HCT116 (cell line): Measurements from ENCODE around the gene MBOAT7. TPM values are rescaled to one million over a fixed set of nuclear protein-coding genes. Genes with fewer than 3 reads are reported as not detected.

Experiments used
- ATAC-seq: fragments of 200-7000 bp; cut with Tn5 transposase; 2 replicates; pipeline ENCODE4 v1.9.1; 2020; ENCODE audit warnings: mild to moderate bottlenecking, moderate library complexity
- BruUV-seq: library from RNA; stranded (reverse); fragments of 400-500 nt; replicated peaks from 2 replicates; lab custom pipeline; 2021; lab: Mats Ljungman, UMichigan
- CTCF ChIA-PET: fragments of 300-600 bp; sonication (Branson Sonifier 250); formaldehyde crosslinking; loops from one replicate; lab custom pipeline; 2021; ENCODE audit warnings: antibody characterized with exemption; lab: Charles Lee
- POLR2A ChIA-PET: fragments of 300-600, 350-600 bp; sonication (Branson Sonifier 250); formaldehyde crosslinking; loops from one replicate; lab custom pipeline; 2021; ENCODE audit warnings: antibody characterized with exemption; lab: Charles Lee
- RAD21 ChIA-PET, 2 experiments: fragments of 300-600 bp; sonication (Branson Sonifier 250); formaldehyde crosslinking; loops; one replicate each; lab custom pipeline; 2023; ENCODE audit warnings: low total read pairs in 2 of 2; ENCODE audit not compliant: uncharacterized antibody in 2 of 2, unreplicated experiment in 2 of 2, low non-redundant PET in 1 of 2; lab: Charles Lee
- DNase-seq: peaks from one replicate; pipeline ENCODE4 v3.0.0-alpha.2; 2010; ENCODE audit warnings: low read depth, low spot score
- H2AFZ ChIP-seq: fragments of 200-600 bp; shearing (Covaris generic), sonication (generic); 2 replicates; pipeline ENCODE4 v1.6.1; 2017; ENCODE audit warnings: low read depth, mixed run types, mixed read lengths, antibody characterized with exemption, low read length; ENCODE audit not compliant: poor library complexity, severe bottlenecking
- H3K27ac ChIP-seq: 2 replicates; pipeline ENCODE4 v1.5.1; 2012; ENCODE audit warnings: low read depth, low read length
- H3K27me3 ChIP-seq: fragments of 200-600 bp; sonication (generic); 2 replicates; pipeline ENCODE4 v1.6.1; 2016; ENCODE audit warnings: mixed run types, low read length, mixed read lengths; ENCODE audit not compliant: insufficient read depth
- H3K36me3 ChIP-seq, 2 experiments: fragments of 200-500 bp in 1 of 2; fragments of 200-600 bp in 1 of 2; sonication (Bioruptor generic) in 1 of 2; sonication (generic) in 1 of 2; 2 replicates each; pipeline versions ENCODE4 v1.5.1 to v1.6.1; 2014 to 2016; ENCODE audit warnings: low read length in 2 of 2, inconsistent platforms in 1 of 2, mixed read lengths in 1 of 2, mixed run types in 1 of 2; ENCODE audit not compliant: insufficient read depth in 2 of 2, control insufficient read depth in 1 of 2
- H3K4me1 ChIP-seq, 2 experiments: fragments of 200-600 bp in 1 of 2; sonication (generic) in 1 of 2; 2 replicates each; pipeline versions ENCODE4 v1.5.1 to v1.6.1; 2012 to 2017; ENCODE audit warnings: low read length in 2 of 2, inconsistent platforms in 1 of 2, mild to moderate bottlenecking in 1 of 2, mixed read lengths in 1 of 2, mixed run types in 1 of 2, moderate library complexity in 1 of 2; ENCODE audit not compliant: insufficient read depth in 2 of 2, control insufficient read depth in 1 of 2
- H3K4me2 ChIP-seq: fragments of 200-600 bp; sonication (generic); 2 replicates; pipeline ENCODE4 v1.6.1; 2017; ENCODE audit warnings: mixed run types, low read length, mixed read lengths
- H3K4me3 ChIP-seq, 2 experiments: fragments of 200-600 bp in 1 of 2; sonication (generic) in 1 of 2; replicated peaks in 1 of 2; 2 replicates each; pipeline ENCODE4 v1.5.1; 2011 to 2016; ENCODE audit warnings: low read length in 2 of 2, control low read depth in 1 of 2, low read depth in 1 of 2, mild to moderate bottlenecking in 1 of 2, mixed read lengths in 1 of 2, mixed run types in 1 of 2
- H3K79me2 ChIP-seq: fragments of 200-600 bp; sonication (generic); 2 replicates; pipeline ENCODE4 v1.6.1; 2017; ENCODE audit warnings: mild to moderate bottlenecking, mixed run types, low read length, moderate library complexity, mixed read lengths; ENCODE audit not compliant: insufficient read depth
- H3K9ac ChIP-seq: fragments of 200-600 bp; sonication (generic); 2 replicates; pipeline ENCODE4 v1.6.1; 2016; ENCODE audit warnings: low read length, mixed read lengths
- H3K9me2 ChIP-seq: fragments of 200-600 bp; sonication (generic), shearing (Covaris generic); 2 replicates; pipeline ENCODE4 v1.6.1; 2017; ENCODE audit warnings: mixed run types, mild to moderate bottlenecking, moderate library complexity; ENCODE audit not compliant: insufficient read depth
- H3K9me3 ChIP-seq, 2 experiments: fragments of 200-500 bp in 1 of 2; fragments of 200-600 bp in 1 of 2; sonication (Bioruptor generic) in 1 of 2; sonication (generic) in 1 of 2; 2 replicates each; pipeline ENCODE4 v1.6.1; 2014 to 2017; ENCODE audit warnings: low read length in 2 of 2, mixed read lengths in 2 of 2, inconsistent platforms in 1 of 2, low read depth in 1 of 2, mild to moderate bottlenecking in 1 of 2, mixed run types in 1 of 2, moderate library complexity in 1 of 2; ENCODE audit not compliant: control insufficient read depth in 1 of 2, insufficient read depth in 1 of 2
- H4K20me1 ChIP-seq: fragments of 200-600 bp; sonication (generic), shearing (Covaris generic); 2 replicates; pipeline ENCODE4 v1.6.1; 2017; ENCODE audit warnings: mixed run types, mild to moderate bottlenecking, moderate library complexity; ENCODE audit not compliant: insufficient read depth
- CBX3 ChIP-seq: IDR thresholded peaks from 2 replicates; pipeline ENCODE4 v1.6.1; 2012; ENCODE audit warnings: low read depth
- CTCF ChIP-seq, 3 experiments: fragments of 200-600 bp in 1 of 3; sonication (generic) in 1 of 3; IDR thresholded peaks in 2 of 3; conservative IDR thresholded peaks in 1 of 3; 2 replicates each; pipeline ENCODE4 v1.5.1; 2012 to 2017; ENCODE audit warnings: low read depth in 2 of 3, low read length in 2 of 3, antibody characterized with exemption in 1 of 3, borderline replicate concordance in 1 of 3, control low read depth in 1 of 3, mild to moderate bottlenecking in 1 of 3, mixed read lengths in 1 of 3, mixed run types in 1 of 3, moderate library complexity in 1 of 3; ENCODE audit not compliant: insufficient read depth in 1 of 3
- FOSL1 ChIP-seq: IDR thresholded peaks from 2 replicates; pipeline ENCODE4 v1.6.1; 2012; ENCODE audit warnings: low read depth
- POLR2A ChIP-seq: IDR thresholded peaks from 2 replicates; pipeline ENCODE4 v1.7.0; 2011; ENCODE audit warnings: borderline replicate concordance; ENCODE audit not compliant: insufficient read depth, insufficient read length; ENCODE audit errors: extremely low read depth
- RAD21 ChIP-seq: IDR thresholded peaks from 2 replicates; pipeline ENCODE4 v1.6.1; 2012; ENCODE audit warnings: low read depth, mild to moderate bottlenecking
- SP1 ChIP-seq: IDR thresholded peaks from 2 replicates; pipeline ENCODE4 v1.6.1; 2012; ENCODE audit warnings: low read depth
- ZBTB33 ChIP-seq: IDR thresholded peaks from 2 replicates; pipeline ENCODE4 v1.6.1; 2011; ENCODE audit warnings: mild to moderate bottlenecking, low read length, moderate library complexity; ENCODE audit not compliant: insufficient replicate concordance; ENCODE audit errors: extremely low read depth
- ZNF274 ChIP-seq: fragments of 200-500 bp; sonication (Bioruptor generic); IDR thresholded peaks from 2 replicates; pipeline ENCODE4 v1.6.1; 2014; ENCODE audit warnings: mild to moderate bottlenecking, low read depth, low read length, inconsistent platforms
- intact Hi-C: fragments of 100-400 bp; cut with micrococcal nuclease; formaldehyde crosslinking; loops from 2 replicates; pipeline ENCODE4 v1.10.0; 2022
- total RNA-seq: library from RNA; stranded (reverse); gene quantifications from one replicate; pipeline ENCODE4 v1.2.1, GENCODE V29; 2021; ENCODE audit not compliant: unreplicated experiment

Gene MBOAT7
- total RNA-seq, 1 experiment from 2014 or later, result 113 TPM

GRCh38 chr19:54169149-54169740 lies 20.1 kb downstream of the MBOAT7 start:
- Histone ChIP-seq H3K27me3 (no peaks in the 10 kb centered on the region), H3K36me3 (no peaks in the 10 kb centered on the region), H3K4me3 (no peak overlapping the region), H3K79me2 (0 out of 2 replicates have a peak, but pooled peaks cover 3% of the 10 kb centered on the region), H3K9me2 (no peaks in the 10 kb centered on the region), H3K9ac (no peak overlapping the region), H3K27ac (no peak overlapping the region), H3K4me2 (no peak overlapping the region), H4K20me1 (no peaks in the 10 kb centered on the region), H3K4me1 (peaks cover 8 to 34% of the 10 kb centered on the region in 2 experiments; a peak in 3 of 4 replicates), H2AFZ (no peak overlapping the region), H3K9me3 (no peaks in the 10 kb centered on the region)
- no TSS peak for BruUV-seq
- ATAC-seq (no peak), DNase-seq (no peak)
- CTCF ChIA-PET, result interaction anchor here (0.6 to 2.7 kb wide), 11 partner anchors 10 to 312 kb away, joined by 3 to 14 read pairs (median 3); partner anchors contain the start of genes CNOT3, LENG1, MBOAT7 and TSEN34
- TF ChIP-seq RAD21 (no peak), ZBTB33 (no peak)
- RAD21 ChIA-PET, result no interaction called here
- intact Hi-C loops, result no loop called here
- POLR2A ChIA-PET, result interaction anchor here (0.7 kb wide), 1 partner anchor 31 kb away, joined by 3 read pairs; no protein-coding TSS in a partner anchor

GRCh38 chr19:54168174-54168917 lies 21.0 kb downstream of the MBOAT7 start:
- Histone ChIP-seq H3K79me2 (0 out of 2 replicates have a peak, but pooled peaks cover 3% of the 10 kb centered on the region), H3K9me3 (no peaks in the 10 kb centered on the region), H2AFZ (no peak overlapping the region), H3K27me3 (no peaks in the 10 kb centered on the region), H3K27ac (no peak overlapping the region; the same call in 1 of the 2 replicates), H3K9ac (peak overlapping the region; percentile 20; the same call in 1 of the 2 replicates), H3K4me1 (peaks cover 6 to 32% of the 10 kb centered on the region in 2 experiments; a peak in 3 of 4 replicates), H3K9me2 (no peaks in the 10 kb centered on the region), H4K20me1 (no peaks in the 10 kb centered on the region), H3K36me3 (no peaks in the 10 kb centered on the region), H3K4me2 (peak overlapping the region; percentile 54; the same call in 1 of the 2 replicates), H3K4me3 (no peak overlapping the region)
- ChIA-PET POLR2A (interaction anchor here (0.7 kb wide), 2 partner anchors 31 to 111 kb away, joined by 3 read pairs; no protein-coding TSS in a partner anchor), CTCF (interaction anchor here (0.6 to 2.7 kb wide), 10 partner anchors 9 to 208 kb away, joined by 3 to 14 read pairs (median 4); partner anchors contain the start of genes CNOT3, LENG1 and MBOAT7), RAD21 (no interaction called here)
- peak; percentile 65 for ATAC-seq
- peak; percentile 69 for DNase-seq
- no TSS peak for BruUV-seq
- intact Hi-C loops, result no loop called here
- TF ChIP-seq POLR2A (no peak), CBX3 (no peak), CTCF (IDR thresholded peaks at IDR 0.05 in 2 of 3, conservative IDR thresholded peaks at IDR 0.05 in 1 of 3; ENCODE audit: borderline replicate concordance in 1 of 3, insufficient read depth in 1 of 3, low read depth in 2 of 3, low read length in 2 of 3) (peak in 2 of 3 experiments; percentile 66 to 91; a peak in 5 of 6 replicates), FOSL1 (no peak), ZNF274 (no peak), SP1 (no peak)
